A673 (cell line): ENCODE data around the gene DNAJB2. TPM values are rescaled to one million over a fixed set of nuclear protein-coding genes. Genes with fewer than 3 reads are reported as not detected.
"Not testable (repeated sequence)": the region's sequence is repeated elsewhere in the genome, so short reads cannot be mapped to it uniquely, and the experiment has no call there.

Experiments
- BruUV-seq: library from RNA; stranded (reverse); fragments of 400-500 nt; replicated peaks from 2 replicates; lab custom pipeline; 2021; lab: Mats Ljungman, UMichigan
- CTCF ChIA-PET: fragments of 300-600 bp; sonication (Branson Sonifier 250); formaldehyde crosslinking; loops from one replicate; lab custom pipeline; 2022; ENCODE audit warnings: antibody characterized with exemption; lab: Charles Lee
- POLR2A ChIA-PET: fragments of 300-600 bp; sonication (Branson Sonifier 250); formaldehyde crosslinking; loops from one replicate; lab custom pipeline; 2022; ENCODE audit warnings: antibody characterized with exemption; ENCODE audit not compliant: low non-redundant PET; lab: Charles Lee
- DNase-seq: peaks from one replicate; pipeline ENCODE4 v3.0.0-alpha.2; 2015; ENCODE audit warnings: low spot score
- H3K27ac ChIP-seq: fragments of 200-600 bp; sonication (generic); 2 replicates; pipeline ENCODE4 v1.5.1; 2016; ENCODE audit warnings: mixed run types, low read depth, mild to moderate bottlenecking, mixed read lengths, antibody characterized with exemption, low read length; ENCODE audit not compliant: poor library complexity, severe bottlenecking
- H3K27me3 ChIP-seq: fragments of 200-600 bp; sonication (generic); replicated peaks from 2 replicates; pipeline ENCODE4 v1.6.1; 2017; ENCODE audit warnings: mixed run types, low read depth, mild to moderate bottlenecking, mixed read lengths, antibody characterized with exemption, low read length; ENCODE audit not compliant: insufficient read depth, poor library complexity
- H3K36me3 ChIP-seq: fragments of 200-600 bp; sonication (generic); 2 replicates; pipeline ENCODE4 v1.6.1; 2016; ENCODE audit warnings: mixed run types, mild to moderate bottlenecking, mixed read lengths, antibody characterized with exemption, low read length; ENCODE audit not compliant: insufficient read depth, poor library complexity, severe bottlenecking
- H3K4me1 ChIP-seq: fragments of 200-600 bp; sonication (generic); 2 replicates; pipeline ENCODE4 v1.6.1; 2017; ENCODE audit warnings: mixed run types, mild to moderate bottlenecking, mixed read lengths, antibody characterized with exemption, low read length; ENCODE audit not compliant: insufficient read depth, poor library complexity, severe bottlenecking
- H3K4me3 ChIP-seq: fragments of 200-600 bp; sonication (generic); 2 replicates; pipeline ENCODE4 v1.5.1; 2016; ENCODE audit warnings: low read depth, mixed run types, mild to moderate bottlenecking, mixed read lengths, low read length; ENCODE audit not compliant: poor library complexity, severe bottlenecking
- H3K9me3 ChIP-seq: fragments of 200-600 bp; sonication (generic); 2 replicates; pipeline ENCODE4 v1.6.1; 2016; ENCODE audit warnings: mixed run types, low read depth, mild to moderate bottlenecking, mixed read lengths, antibody characterized with exemption, low read length; ENCODE audit not compliant: poor library complexity, severe bottlenecking
- CTCF ChIP-seq: fragments of 300-800, 200-600 bp; sonication (generic); conservative IDR thresholded peaks from 2 replicates; pipeline ENCODE4 v1.5.1; 2017; ENCODE audit warnings: low read depth, mild to moderate bottlenecking, antibody characterized with exemption, low read length, moderate library complexity, mixed read lengths
- EZH2 ChIP-seq: fragments of 200-600 bp; sonication (generic); IDR thresholded peaks from 2 replicates; pipeline ENCODE4 v1.6.1; 2017; ENCODE audit warnings: borderline replicate concordance, low read depth, mild to moderate bottlenecking, mixed read lengths, antibody characterized with exemption, low read length; ENCODE audit not compliant: poor library complexity, severe bottlenecking
- intact Hi-C: fragments of 100-400 bp; cut with micrococcal nuclease; formaldehyde crosslinking; loops from one replicate; pipeline ENCODE4 v1.10.0; 2022; ENCODE audit not compliant: unreplicated experiment
- total RNA-seq: library from RNA; stranded (reverse); gene quantifications from 2 replicates; pipeline ENCODE4 v1.2.3, GENCODE V29; 2021

Gene DNAJB2
- total RNA-seq, 1 experiment from 2014 or later, result 24.4 TPM

GRCh38 chr2:219286436-219287115, 7.4 kb downstream of the DNAJB2 start:
- DNase-seq, result no peak
- H3K4me1 ChIP-seq, result peaks cover 7% of the 10 kb centered on the region
- BruUV-seq, result TSS peak; percentile 81
- no peak overlapping the region for H3K4me3 ChIP-seq
- TF ChIP-seq EZH2 (no peak), CTCF (no peak)
- intact Hi-C loops, result no loop called here
- ChIA-PET CTCF (interaction anchor here (1.3 kb wide), 1 partner anchor 8 kb away, joined by 3 read pairs; no protein-coding TSS in a partner anchor), POLR2A (interaction anchor here (0.6 kb wide), 1 partner anchor 31 kb away, joined by 3 read pairs; no protein-coding TSS in a partner anchor)
- no peaks in the 10 kb centered on the region for H3K27me3 ChIP-seq
- no peak overlapping the region for H3K27ac ChIP-seq
- peaks cover 2% of the 10 kb centered on the region for H3K36me3 ChIP-seq
- H3K9me3 ChIP-seq, result no peaks in the 10 kb centered on the region

GRCh38 chr2:219287116-219287440, 7.9 kb downstream of the DNAJB2 start:
- H3K27ac ChIP-seq, DNase-seq, BruUV-seq, H3K27me3 ChIP-seq, intact Hi-C loops, H3K9me3 ChIP-seq, H3K4me1 ChIP-seq, POLR2A ChIA-PET, H3K36me3 ChIP-seq, H3K4me3 ChIP-seq, CTCF ChIA-PET: not testable (repeated sequence)

- Histone ChIP-seq H3K27me3 (no peaks in the 10 kb centered on the region), H3K36me3 (peaks cover 2% of the 10 kb centered on the region), H3K9me3 (no peaks in the 10 kb centered on the region), H3K4me3 (no peak overlapping the region), H3K27ac (no peak overlapping the region), H3K4me1 (peaks cover 7% of the 10 kb centered on the region)
- no TSS peak for BruUV-seq
- ChIA-PET CTCF (no interaction called here), POLR2A (no interaction called here)
- intact Hi-C loops, result no loop called here
- TF ChIP-seq CTCF (no peak), EZH2 (no peak)
- no peak for DNase-seq
Observed at GRCh38 chr2:219287580-219288265, 8.6 kb downstream of the DNAJB2 start.
